ENCODE data around the gene RHOF. TPM values are rescaled to one million over a fixed set of nuclear protein-coding genes. Genes with fewer than 3 reads are reported as not detected.
A peak's percentile ranks its signal among the peaks of the same experiment; 100 is the strongest.

RHOF gene
- total RNA-seq, 1 donor from 2014 or later = 20.9 TPM

- intact Hi-C loops (cut with DNase I) = no loop called here
- DNase-seq (ENCODE audit: low spot score) = no peak
These were observed 11.2 kb downstream of the RHOF start for GRCh38 chr12:121781998-121782979.

DNA sequence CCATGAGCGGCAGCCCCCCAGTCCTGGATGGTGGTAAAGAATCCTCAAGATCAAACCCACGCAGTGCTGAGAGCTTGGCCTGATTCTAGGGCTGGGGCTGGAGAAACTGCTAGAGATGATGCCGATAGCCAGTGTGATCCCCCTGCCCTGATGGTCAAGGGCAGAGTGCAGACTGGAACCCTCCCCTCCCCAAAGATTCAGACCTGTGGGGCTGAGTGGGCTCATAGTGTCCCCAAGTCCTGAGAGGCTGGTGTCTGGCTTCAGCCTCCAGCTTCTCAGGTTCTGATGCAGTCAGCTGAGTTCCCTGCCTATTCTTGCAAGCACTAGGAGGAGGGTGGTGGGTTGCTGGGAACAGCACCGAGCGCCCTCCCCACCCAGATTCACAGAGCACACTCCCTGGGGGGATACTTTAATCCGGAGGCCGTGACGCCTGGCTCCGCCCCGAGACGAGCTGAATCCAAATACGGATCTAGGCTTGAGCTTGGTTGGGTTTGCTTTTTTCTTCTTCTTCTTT lies 11.9 kb downstream of the RHOF start:
- intact Hi-C loops (cut with DNase I) = no loop called here
- no peak for DNase-seq (ENCODE audit: low spot score)

- intact Hi-C loops (cut with DNase I) = no loop called here
- DNase-seq (ENCODE audit: low spot score) = no peak
These were observed 13.1 kb downstream of the RHOF start for GRCh38 chr12:121780429-121780828.

- DNase-seq (ENCODE audit: low spot score) = no peak
- intact Hi-C loops (cut with DNase I) = loop anchor here (5.0 kb wide), 1 partner anchor 33 kb away; no protein-coding TSS in a partner anchor
These were observed 14.0 kb downstream of the RHOF start for GRCh38 chr12:121779422-121779895.

- no peak for DNase-seq (ENCODE audit: low spot score)
- intact Hi-C loops (cut with DNase I) = loop anchor here (5.0 kb wide), 1 partner anchor 34 kb away; no protein-coding TSS in a partner anchor
These were observed 14.7 kb downstream of the RHOF start for GRCh38 chr12:121778567-121779421.

DNA sequence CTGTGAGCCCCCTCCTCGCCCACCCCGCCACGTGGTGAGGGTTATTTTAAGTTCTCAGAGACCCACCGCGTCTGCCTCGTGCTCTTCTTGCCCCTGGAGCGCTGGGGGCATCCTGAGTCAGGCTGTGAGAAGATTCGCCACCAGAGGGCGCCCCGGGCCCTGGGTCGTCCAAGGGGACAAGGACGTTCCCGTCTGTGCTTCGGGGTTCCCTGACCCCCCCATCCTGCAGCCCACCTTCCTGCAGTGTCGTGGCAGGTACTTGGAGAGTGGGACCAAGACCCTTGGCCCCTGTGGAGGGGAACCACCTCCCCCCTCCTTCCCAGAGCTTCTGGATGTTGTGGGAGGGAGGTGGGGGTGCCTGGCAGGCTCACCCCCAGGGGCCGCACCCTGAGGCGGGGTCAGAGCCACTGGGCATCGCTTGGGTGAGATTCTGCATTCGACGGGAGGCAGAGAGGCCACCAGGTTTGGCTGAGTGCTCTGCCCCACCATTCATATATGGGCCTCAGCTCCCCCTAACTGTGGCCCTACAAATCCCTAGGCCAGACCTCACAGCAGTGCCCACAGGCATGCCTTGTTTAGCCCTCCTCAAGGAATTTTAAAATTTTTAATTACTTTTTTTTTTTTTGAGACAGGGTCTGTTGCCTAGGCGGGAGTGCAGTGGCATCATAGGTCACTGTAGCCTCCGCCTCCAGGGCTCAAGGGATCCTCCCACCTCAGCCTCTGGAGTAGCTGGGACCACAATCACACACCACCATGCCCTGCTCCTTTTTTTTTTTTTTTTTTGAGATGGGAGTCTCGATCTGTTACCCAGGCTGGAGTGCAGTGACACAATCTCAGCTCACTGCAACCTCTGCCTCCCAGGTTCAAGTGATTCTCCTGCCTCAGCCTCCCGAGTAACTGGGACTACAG lies 17.0 kb downstream of the RHOF start:
- peak; percentile 93 for DNase-seq (ENCODE audit: low spot score)
- intact Hi-C loops (cut with DNase I) = loop anchor here (2.0 to 5.0 kb wide), 2 partner anchors 18 to 36 kb away; no protein-coding TSS in a partner anchor

DNA sequence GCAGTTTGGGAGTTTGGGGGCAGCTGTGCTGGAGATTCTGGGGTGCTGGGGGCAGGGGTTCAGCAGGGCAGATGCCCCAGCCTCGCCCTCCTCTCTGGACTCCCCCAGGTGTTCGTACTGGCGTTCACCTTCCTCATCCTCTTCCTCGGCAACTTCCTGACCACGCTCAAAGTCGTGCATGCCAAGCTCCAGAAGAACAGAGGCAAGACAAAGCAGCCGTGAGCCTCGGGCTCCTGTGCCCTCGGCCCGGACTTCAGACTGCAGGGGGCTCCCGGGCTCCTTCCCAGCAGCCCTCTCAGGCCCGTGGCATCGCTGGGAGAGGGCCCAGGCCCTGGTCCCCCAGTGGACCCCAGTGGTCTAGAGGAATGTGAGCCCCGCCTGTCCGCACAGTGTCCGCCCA lies 18.0 kb downstream of the RHOF start:
- intact Hi-C loops (cut with DNase I) = loop anchor here (5.0 kb wide), 1 partner anchor 37 kb away; no protein-coding TSS in a partner anchor

DNA sequence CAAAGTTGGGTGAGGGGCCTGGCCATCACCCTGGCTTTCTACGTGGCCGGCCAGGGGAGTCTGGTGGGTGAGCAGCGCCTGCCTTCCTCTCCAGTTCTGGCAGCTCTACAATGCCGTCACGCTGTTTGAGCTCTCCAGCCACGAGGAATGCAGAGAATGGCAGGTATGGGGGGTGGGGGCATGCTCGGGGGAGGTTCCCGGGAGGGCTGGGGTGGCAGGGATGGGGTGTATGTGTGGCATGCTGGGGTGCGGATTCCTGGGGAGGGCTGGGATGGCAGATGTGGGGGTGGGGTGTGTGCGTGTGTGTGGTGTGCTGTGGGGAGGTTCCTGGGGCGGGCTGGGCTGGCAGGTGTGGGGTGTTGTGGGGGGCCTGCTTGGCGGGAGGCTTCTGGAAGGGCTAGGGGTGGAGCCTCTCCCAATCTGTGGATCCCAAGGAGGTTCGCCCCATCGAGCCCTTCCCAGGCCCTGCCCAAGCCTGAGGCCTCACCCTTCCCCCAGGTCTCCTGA lies 18.5 kb downstream of the RHOF start:
- DNase-seq (ENCODE audit: low spot score) = no peak

More for the DNA sequence above, 18.0 kb downstream of the RHOF start:
- DNase-seq (ENCODE audit: low spot score) = no peak

DNA sequence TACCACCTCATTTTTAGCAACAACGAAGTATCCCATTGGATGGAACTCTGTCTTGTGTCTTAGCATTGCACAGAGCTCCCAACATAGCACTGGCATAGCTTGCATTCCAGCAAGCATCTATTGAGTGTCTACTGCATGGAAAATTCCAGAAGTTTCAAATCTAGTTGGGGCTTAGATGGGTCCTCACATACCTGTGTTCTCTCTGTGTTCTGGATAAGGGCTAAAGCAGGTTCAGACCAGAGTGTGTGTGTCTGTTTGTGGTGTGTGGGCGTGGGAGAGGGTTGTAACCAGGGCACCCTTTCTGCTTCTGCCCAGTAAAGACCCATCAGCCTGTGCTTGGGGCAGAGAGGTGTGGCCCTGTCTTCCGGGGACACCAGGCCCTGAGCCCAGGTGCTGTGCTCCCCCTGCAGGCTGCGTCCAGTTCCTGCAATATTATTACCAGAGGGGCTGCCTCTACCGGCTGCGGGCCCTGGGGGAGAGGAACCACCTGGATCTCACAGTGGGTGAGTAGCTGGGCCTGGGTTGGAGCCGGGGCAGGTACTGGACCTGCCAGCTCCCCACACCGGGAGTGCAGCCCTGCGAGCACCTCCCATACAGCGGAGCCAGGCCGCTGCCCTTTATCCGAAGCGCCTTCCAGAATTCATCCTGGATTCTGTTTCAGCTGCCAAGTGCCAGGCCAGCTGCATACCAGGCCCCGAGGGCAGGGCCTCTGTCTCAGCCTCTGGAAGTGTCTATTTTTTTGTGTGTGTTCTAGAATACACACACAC lies 20.3 kb downstream of the RHOF start:
- DNase-seq (ENCODE audit: low spot score) = no peak
- intact Hi-C loops (cut with DNase I) = loop anchor here (1.0 kb wide), 1 partner anchor 76 kb away; no protein-coding TSS in a partner anchor

More for the DNA sequence above, 18.5 kb downstream of the RHOF start:
- intact Hi-C loops (cut with DNase I) = loop anchor here (5.0 kb wide), 1 partner anchor 37 kb away; no protein-coding TSS in a partner anchor

- intact Hi-C loops (cut with DNase I) = no loop called here
- no peak for DNase-seq (ENCODE audit: low spot score)
These were observed 22.5 kb downstream of the RHOF start for GRCh38 chr12:121770813-121771625.

DNA sequence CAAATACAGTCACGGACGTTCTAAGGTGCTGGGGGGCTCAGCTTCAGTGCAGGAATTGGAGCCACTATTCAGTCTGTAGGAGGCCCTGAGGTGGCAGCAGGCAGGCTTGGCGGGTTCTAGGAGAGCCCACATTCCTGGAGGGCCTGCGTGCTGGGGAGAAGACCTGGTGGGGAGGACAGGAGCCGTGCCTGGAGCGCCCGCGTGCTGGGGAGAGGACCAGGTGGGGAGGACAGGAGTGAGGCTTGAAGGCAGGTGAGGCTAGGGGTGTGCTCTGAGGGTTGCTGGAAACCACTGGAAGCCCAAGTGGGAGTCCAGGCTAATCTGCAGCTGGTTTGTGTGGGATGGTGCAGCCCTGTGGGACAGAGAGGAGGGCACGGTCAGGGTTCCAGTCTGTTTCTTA lies 23.1 kb downstream of the RHOF start:
- intact Hi-C loops (cut with DNase I) = no loop called here
- no peak for DNase-seq (ENCODE audit: low spot score)

- no peak for DNase-seq (ENCODE audit: low spot score)
- intact Hi-C loops (cut with DNase I) = no loop called here
These were observed 23.6 kb downstream of the RHOF start for GRCh38 chr12:121769831-121770301.

GRCh38 chr12:121769297-121769830 lies 24.1 kb downstream of the RHOF start:
- intact Hi-C loops (cut with DNase I) = no loop called here
- no peak for DNase-seq (ENCODE audit: low spot score)

GRCh38 chr12:121767525-121768016 lies 25.9 kb downstream of the RHOF start:
- intact Hi-C loops (cut with DNase I) = no loop called here
- no peak for DNase-seq (ENCODE audit: low spot score)

DNA sequence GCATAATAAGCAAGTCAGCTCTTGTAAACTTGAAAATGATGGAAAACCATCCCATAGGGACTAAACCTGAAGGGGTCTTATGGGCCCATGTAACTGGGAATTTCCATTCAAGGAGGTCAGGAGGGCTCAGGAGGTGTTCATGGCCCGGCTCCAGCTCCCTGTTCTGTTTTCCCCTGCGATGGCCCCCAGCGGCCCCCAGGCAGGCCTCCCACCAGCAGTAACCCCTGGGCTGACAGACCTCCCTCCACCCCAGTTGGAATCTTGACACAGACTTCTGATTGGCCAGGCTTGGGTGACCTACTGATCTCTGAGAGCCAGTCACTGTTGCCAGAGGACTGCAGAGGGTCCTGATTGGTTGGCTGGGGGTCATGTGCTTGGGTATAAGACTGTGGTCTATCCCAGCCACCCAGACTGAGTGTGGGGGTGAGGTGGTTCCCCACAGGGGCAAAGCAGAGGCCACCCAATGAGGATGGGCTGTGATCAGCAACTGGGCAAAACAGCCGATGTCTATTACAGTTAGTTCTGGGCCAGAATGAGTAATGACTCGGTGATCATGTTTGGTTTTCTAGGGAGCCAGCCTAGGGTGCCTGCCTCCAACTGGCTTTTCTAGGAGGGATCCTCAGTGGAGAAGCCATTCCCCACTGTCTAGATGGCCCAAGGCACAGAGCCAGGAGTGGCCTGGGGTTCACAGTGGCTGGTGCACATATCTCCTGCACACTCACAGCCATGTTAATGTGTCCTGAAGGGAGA lies 27.0 kb downstream of the RHOF start:
- intact Hi-C loops (cut with DNase I) = no loop called here
- DNase-seq (ENCODE audit: low spot score) = no peak

GRCh38 chr12:121765573-121765972 lies 27.9 kb downstream of the RHOF start:
- DNase-seq (ENCODE audit: low spot score) = no peak
- intact Hi-C loops (cut with DNase I) = no loop called here
